CD4-positive, alpha-beta T cell treated with Interleukin-6 at 100 ng/mL for 8 hours (primary cell): ENCODE measurements around the gene PNPLA5.

ENCODE experiments used
- DNase-seq: peaks from one replicate; pipeline ENCODE4 v3.0.0-alpha.2; 2020; ENCODE audit warnings: mixed read lengths, low spot score

The PNPLA5 gene

GRCh38 chr22:43901976-43902643, 10.3 kb upstream of the PNPLA5 start:
- DNase-seq: no peak

GRCh38 chr22:43900206-43900605, 8.4 kb upstream of the PNPLA5 start:
- no peak for DNase-seq

GRCh38 chr22:43897751-43898261, 6.0 kb upstream of the PNPLA5 start:
- no peak for DNase-seq

GRCh38 chr22:43895986-43896645, 4.3 kb upstream of the PNPLA5 start:
- DNase-seq: no peak

- no peak for DNase-seq
Observed at GRCh38 chr22:43894122-43894521, 2.3 kb upstream of the PNPLA5 start.

DNA sequence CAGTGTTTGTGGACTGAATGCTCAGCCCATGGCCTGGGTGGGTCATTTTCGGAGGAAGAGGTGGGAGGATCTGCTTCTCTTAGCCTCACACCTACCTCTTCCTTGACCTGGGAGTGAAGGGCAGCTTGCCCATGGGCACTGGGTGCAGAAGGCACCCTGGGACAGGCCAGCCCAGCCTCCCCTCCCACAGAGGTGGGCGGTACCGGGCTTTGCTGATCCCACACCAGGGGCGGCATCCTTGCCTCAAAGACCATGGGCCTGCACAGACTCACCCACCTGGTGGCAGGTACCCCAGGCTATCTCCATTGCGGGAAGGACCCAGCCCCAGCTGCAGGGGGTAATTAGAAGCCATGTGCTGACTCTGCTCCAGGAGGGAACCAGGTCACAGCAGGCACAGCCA, 1.5 kb upstream of the PNPLA5 start:
- no peak for DNase-seq

- DNase-seq: no peak
Observed at GRCh38 chr22:43892183-43892894, 526 bp upstream of the PNPLA5 start.

DNA sequence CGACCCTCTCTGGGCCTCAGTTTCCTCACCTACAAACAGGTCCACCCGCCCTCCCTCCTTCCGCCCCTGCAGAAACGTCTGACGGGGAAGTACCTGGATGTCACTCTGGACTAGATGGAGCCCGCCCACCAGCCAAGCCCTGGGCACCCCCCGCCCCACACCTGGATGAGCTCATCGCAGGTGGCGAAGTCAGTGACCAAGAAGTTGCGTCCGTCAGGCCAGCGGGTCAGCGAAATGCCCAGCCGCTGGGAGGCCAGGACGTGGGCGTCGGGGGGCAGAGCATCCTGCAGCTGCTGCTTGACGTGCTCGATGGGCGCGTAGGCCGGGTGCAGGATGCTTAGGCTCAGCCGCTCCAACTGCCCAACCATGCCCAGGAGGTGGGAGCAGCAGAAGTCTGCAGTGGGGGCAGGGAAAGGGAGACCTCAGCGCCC, 897 bp downstream of the PNPLA5 start:
- no peak for DNase-seq

DNA sequence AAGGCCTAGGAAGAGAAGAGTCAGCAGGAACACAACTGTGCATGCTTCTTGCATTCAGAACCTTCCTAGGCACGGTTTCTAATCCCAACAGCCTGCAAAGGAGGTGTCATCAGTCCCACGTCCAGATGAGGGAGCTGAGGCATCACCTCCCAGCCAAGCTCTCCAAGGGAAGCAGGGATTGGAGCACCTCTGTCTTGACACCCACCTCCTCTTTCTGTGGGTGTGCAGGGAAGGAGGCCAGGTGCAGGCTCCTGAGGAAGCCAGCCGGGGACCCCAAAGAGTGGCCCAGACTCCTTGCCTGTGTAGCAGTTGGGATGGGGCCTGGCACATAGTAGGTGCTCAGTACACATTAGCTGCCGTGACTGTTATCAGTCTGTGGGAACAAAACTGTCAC, 2.0 kb downstream of the PNPLA5 start:
- DNase-seq: no peak

GRCh38 chr22:43889201-43889859, 2.5 kb downstream of the PNPLA5 start:
- no peak for DNase-seq

DNA sequence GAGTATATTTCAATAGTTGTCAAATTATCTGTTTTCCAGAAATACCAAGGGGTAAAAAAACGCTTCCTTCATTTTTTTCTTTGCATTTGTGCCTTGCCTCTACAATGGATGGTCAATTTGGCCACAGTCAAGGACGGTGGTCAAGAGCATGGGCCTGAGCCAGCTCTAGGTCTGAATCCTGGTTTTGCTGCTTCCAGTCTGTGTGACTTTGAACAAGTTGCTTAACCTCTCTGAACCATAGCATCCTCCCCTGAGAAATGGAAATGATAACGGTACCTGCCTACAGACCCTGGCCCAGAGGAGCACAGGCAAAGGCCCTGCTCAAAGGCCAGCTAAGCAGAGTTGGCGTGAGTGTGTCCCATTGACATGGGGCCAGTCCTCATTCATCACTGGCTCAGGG, 3.1 kb downstream of the PNPLA5 start:
- no peak for DNase-seq

DNA sequence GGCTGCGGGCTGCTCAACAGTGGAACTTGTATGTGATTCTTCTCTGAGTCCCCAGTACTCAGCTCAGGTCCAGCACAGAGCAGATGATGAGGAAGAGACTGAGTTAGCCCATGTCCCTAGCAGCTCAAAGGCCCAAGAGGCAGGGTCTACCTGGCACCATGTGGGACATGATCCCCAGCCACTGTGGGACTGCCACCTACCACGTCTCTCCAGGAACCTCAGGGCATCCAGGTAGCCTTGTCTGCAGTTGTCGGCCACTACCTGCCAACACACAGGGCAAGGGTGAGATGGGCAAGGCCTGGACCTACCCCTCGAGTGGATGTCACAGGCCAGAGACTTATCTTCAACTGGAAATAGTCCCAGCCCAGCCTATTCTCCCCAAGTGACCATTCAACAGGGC, 4.4 kb downstream of the PNPLA5 start:
- DNase-seq: no peak

DNA sequence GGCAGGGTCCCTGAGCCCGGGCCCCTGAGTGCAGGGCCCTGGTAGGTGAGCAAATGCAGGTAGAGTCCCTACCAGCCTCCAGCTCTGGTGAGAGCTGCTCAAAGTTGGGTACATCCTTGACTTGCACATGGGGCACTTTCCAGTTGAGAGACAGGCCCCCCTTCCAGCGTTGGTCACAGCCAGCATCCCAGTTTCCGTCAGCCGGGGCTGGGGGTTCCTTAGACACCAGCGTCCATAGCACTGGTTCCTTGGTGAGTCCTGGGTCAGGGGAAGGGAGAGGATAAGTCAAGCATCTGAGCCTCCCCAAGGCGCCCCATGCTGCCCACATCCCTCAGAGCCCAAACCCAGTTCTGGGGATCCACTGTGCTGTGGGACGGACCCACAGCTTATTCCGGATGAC, 5.6 kb downstream of the PNPLA5 start:
- DNase-seq: no peak

DNA sequence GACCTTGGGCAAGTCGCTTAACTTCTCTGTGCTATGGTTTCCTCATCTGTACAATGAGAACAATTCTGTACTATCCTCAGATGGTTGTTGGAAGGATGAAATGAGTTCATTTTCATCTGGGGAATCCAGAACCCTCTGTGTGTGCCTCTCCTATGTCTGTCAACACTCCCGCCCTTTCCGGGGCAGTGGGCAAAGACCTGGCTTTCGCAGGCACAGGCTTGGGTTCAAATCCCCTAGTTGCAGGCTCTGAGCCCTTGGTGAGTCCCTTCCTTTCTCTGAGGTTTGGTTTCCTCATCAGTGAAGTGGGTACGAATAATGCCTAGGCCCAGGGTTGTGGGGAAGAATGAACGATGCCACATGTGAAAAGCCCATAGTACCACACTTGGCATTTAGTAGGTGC, 6.0 kb downstream of the PNPLA5 start:
- no peak for DNase-seq

DNA sequence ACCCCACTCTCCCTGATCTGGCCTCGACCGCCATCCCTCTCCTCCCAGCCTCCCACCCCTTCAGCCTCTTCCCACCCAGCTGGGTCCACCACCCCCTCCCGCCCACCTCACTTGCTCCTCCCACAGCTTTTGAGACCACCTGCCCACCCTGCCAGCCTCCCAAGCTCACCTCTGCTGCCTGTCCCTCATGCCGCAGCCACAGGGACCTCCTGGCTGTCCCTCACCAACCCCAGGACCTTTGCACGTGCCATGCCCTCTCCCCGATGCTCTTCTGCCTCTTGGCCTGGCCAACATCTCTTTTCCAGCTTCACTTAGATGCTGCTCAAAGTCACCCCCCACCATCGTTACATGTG, 6.5 kb downstream of the PNPLA5 start:
- no peak for DNase-seq

- no peak for DNase-seq
Observed at GRCh38 chr22:43884600-43885318, 7.1 kb downstream of the PNPLA5 start.

DNA sequence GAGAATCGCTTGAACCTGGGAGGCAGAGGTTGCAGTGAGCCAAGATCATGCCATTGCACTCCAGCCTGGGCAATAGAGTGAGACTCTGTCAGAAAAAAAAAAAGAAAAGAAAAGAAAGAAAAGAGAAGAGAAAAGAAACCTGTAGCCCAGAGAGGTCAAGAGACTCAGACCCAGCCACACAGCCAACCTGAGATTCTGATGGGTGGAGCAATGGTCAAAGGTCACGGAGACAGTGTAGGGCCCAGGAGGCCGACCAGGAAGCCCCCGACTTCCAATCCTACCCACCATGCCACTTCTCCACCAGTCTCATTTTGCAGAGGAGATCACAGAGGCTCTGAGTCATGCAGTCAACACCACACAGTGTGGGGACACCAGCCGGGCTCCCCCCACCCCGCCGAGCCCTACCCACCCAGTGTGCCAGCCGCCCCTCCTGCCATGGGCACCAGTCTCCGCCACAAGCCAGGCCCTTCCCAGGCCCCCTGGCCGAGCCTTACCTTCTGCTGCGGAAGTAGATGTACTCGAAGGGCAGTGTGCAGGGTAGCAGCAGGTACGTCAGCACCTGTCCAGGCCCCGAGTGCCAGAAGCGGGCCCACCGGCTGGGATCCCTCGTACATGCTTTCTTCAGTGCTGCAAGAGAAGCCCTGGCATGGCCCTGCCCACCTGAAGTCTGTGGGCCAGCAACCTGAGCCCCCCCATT, 7.9 kb downstream of the PNPLA5 start:
- no peak for DNase-seq

DNA sequence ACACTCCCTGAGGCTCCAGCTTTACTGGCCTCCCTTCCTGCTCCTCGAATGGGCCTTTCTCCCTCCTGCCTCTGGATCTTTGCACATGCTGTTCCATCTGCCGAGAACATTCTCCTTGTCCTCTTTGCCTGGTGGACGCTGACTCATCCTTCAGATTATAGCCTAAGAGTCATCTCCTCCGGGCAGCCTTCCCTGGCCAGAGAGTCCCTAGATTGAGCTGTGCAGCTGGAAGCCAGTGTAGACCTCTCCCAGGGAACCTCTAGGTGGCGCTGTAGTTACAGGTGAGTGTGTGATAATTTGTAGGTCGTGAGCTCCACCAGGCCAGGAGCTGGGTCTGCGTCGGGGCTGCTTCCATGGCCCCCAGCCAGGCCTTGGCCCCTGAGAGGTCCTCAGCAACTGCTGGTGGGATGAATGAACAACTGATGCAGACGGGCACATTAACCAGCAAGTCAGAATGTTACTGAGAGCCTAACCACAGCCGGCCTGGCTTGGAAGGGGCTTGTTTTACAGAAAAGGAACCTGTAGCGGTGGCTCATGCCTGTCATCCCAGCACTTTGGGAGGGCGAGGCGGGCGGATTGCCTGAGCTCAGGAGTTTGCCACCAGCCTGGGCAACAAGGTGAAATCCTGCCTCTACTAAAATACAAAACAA, 8.7 kb downstream of the PNPLA5 start:
- DNase-seq: peak; percentile 33

DNA sequence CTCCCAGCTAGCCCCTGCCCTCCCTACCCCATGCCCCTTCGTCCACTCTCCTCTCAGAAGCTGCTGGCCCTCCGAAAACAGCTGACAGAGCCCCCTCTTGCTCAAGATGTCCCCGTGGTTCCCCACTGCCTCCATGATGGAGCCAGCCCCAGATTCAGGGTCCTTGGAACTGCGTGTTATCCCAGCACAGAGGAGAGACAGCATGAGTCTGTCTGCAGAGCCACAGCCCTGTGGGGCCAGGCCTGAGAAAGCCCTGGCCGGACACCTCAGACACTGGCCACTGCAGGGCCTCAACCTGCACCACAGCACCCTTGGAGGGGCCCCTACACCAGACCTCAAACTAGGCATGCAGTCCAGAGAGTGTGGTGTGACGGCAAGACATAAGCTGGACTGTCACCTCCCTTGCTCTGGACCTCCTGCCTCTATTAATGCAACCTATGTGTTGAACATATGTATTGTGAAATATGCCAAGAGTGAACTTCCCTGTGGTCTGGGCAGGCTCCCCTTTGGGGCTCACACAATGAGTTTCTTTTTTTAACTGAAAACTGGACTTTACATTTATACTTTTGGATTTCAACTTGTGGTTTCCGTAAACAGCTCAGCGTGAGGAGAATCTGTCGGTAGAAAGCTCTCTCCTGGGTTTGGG, 9.6 kb downstream of the PNPLA5 start:
- no peak for DNase-seq
